Body of pancreas (tissue), 4 donors: ENCODE measurements around the gene TANC1.

Experiments used
- POLR2A ChIP-seq, 3 donors: fragments of 450-650 bp; IDR thresholded peaks; one replicate each; pipeline ENCODE4 v1.6.1; 2016; ENCODE audit warnings: antibody characterized with exemption in 3 of 3, mild to moderate bottlenecking in 2 of 3
- TF ChIP-seq, protein P1 (sequence below), 7 experiments: fragments of 450-650 bp in 4 of 7; fragments of 200-600 bp in 3 of 7; sonication (generic) in 3 of 7; IDR thresholded peaks; one replicate each; pipeline ENCODE4 v1.5.1; 2016 to 2019; ENCODE audit warnings: antibody characterized with exemption in 7 of 7

DNA sequence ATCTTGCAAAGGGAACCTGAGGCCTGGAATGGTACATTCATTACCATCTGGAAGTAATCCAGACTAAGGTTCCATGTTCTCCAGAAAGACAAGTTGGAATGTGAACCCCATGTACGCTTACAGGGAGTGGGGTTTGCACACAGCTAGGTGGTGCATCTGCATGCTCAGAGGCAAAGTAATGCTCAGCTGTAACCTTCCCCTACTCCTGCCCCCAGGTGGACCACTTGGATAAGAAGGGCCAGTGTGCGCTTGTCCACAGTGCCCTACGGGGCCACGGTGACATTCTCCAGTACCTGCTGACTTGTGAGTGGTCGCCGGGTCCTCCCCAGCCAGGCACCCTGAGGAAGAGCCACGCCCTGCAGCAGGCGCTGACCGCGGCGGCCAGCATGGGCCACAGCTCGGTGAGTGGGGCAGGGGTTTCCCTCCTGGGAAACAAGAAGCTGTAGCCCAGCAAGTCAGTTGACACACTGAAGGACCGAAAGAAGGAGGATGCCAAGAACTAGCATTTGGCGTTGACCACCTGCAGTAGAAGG is 228.0 kb downstream of the TANC1 start:
- TF ChIP-seq, protein P1, sequence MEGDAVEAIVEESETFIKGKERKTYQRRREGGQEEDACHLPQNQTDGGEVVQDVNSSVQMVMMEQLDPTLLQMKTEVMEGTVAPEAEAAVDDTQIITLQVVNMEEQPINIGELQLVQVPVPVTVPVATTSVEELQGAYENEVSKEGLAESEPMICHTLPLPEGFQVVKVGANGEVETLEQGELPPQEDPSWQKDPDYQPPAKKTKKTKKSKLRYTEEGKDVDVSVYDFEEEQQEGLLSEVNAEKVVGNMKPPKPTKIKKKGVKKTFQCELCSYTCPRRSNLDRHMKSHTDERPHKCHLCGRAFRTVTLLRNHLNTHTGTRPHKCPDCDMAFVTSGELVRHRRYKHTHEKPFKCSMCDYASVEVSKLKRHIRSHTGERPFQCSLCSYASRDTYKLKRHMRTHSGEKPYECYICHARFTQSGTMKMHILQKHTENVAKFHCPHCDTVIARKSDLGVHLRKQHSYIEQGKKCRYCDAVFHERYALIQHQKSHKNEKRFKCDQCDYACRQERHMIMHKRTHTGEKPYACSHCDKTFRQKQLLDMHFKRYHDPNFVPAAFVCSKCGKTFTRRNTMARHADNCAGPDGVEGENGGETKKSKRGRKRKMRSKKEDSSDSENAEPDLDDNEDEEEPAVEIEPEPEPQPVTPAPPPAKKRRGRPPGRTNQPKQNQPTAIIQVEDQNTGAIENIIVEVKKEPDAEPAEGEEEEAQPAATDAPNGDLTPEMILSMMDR (IDR thresholded peaks at IDR 0.05): no peak
- TF ChIP-seq POLR2A (IDR thresholded peaks at IDR 0.05): no peak
